ENCODE data around the gene SLC25A22. TPM values are rescaled to one million over a fixed set of nuclear protein-coding genes. Genes with fewer than 3 reads are reported as not detected.

The SLC25A22 gene
- total RNA-seq, 2 donors from 2014 or later: 21.2 to 43.2 TPM

DNA sequence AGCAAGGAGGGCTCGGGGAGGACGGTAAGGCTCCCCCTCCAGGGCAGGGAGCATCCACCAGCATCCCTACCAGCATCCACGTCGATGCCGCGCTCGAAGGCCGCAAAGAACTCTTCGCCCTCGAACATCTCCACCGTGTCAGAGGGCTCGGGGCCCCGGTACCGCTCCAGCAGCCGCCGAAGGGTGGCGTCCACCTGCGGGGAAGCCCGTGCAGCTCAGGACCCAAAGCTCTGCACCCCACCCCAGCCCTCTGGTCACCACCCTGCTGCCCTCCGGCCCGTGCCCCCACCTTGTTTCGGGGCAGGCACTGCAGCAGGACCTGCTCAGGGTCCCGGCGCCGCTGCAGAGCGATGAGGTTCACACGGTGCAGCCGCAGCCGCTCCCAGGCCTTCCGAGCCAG is 2.4 kb upstream of the SLC25A22 start:
- intact Hi-C loops (cut with DNase I): no loop called here
- Histone ChIP-seq H3K36me3 (no peaks in the 10 kb centered on the region), H3K27ac (no peak overlapping the region), H3K27me3 (replicated peaks; ENCODE audit: insufficient read depth) (no peaks in the 10 kb centered on the region), H3K4me1 (replicated peaks) (peaks cover 26% of the 10 kb centered on the region), H3K4me3 (no peak overlapping the region), H3K9me3 (no peaks in the 10 kb centered on the region)
- TF ChIP-seq POLR2A (IDR thresholded peaks at IDR 0.05): no peak
- no peak for TF ChIP-seq POLR2AphosphoS5 (IDR thresholded peaks at IDR 0.05)
- TF ChIP-seq, protein P1, sequence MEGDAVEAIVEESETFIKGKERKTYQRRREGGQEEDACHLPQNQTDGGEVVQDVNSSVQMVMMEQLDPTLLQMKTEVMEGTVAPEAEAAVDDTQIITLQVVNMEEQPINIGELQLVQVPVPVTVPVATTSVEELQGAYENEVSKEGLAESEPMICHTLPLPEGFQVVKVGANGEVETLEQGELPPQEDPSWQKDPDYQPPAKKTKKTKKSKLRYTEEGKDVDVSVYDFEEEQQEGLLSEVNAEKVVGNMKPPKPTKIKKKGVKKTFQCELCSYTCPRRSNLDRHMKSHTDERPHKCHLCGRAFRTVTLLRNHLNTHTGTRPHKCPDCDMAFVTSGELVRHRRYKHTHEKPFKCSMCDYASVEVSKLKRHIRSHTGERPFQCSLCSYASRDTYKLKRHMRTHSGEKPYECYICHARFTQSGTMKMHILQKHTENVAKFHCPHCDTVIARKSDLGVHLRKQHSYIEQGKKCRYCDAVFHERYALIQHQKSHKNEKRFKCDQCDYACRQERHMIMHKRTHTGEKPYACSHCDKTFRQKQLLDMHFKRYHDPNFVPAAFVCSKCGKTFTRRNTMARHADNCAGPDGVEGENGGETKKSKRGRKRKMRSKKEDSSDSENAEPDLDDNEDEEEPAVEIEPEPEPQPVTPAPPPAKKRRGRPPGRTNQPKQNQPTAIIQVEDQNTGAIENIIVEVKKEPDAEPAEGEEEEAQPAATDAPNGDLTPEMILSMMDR (IDR thresholded peaks at IDR 0.05): no peak
- DNase-seq (ENCODE audit: low spot score): no peak
- WGBS: 91% methylated on average over 30 of the region's 30 CpGs

DNA sequence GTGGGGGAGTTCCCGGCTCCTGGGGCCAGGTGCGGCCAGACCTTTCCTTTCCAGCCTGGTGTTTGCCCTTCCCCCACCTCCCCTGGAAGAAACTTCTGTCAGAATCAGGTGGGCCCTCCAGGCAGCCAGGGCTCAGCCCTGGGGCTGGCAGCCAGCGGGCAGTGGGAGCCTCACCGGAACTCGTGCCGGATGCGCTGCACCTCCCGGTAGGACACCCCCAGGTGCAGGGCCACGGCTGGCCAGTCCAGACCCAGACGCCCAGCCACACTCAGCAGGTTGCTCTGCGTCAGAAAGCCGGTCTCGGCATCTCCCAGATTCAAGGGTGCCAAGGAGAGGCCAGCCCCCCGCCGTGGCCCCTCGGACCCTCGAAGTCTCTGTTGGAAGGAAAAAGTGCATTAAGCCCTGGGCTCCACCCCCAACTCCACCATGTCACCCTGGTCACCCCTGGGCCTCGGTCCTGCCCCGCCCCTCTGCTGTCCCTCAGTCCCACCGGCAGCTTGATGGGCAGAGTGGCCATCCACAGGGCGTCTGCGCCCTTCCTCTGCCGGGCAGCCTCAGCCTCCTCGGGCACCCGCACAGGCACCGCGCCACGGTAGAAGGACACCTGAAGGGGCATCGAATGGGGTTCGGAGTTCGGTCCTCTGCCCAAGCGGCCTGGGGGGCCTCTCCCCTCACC is 1.7 kb upstream of the SLC25A22 start:
- 87% methylated on average over 32 of the region's 32 CpGs for WGBS
- H3K9me3 ChIP-seq: no peaks in the 10 kb centered on the region
- no peak overlapping the region for H3K4me3 ChIP-seq
- H3K27ac ChIP-seq: no peak overlapping the region
- no peak for TF ChIP-seq POLR2A (IDR thresholded peaks at IDR 0.05)
- H3K27me3 ChIP-seq (replicated peaks; ENCODE audit: insufficient read depth): no peaks in the 10 kb centered on the region
- intact Hi-C loops (cut with DNase I): no loop called here
- DNase-seq (ENCODE audit: low spot score): no peak
- peaks cover 29% of the 10 kb centered on the region for H3K4me1 ChIP-seq (replicated peaks)
- no peaks in the 10 kb centered on the region for H3K36me3 ChIP-seq

DNA sequence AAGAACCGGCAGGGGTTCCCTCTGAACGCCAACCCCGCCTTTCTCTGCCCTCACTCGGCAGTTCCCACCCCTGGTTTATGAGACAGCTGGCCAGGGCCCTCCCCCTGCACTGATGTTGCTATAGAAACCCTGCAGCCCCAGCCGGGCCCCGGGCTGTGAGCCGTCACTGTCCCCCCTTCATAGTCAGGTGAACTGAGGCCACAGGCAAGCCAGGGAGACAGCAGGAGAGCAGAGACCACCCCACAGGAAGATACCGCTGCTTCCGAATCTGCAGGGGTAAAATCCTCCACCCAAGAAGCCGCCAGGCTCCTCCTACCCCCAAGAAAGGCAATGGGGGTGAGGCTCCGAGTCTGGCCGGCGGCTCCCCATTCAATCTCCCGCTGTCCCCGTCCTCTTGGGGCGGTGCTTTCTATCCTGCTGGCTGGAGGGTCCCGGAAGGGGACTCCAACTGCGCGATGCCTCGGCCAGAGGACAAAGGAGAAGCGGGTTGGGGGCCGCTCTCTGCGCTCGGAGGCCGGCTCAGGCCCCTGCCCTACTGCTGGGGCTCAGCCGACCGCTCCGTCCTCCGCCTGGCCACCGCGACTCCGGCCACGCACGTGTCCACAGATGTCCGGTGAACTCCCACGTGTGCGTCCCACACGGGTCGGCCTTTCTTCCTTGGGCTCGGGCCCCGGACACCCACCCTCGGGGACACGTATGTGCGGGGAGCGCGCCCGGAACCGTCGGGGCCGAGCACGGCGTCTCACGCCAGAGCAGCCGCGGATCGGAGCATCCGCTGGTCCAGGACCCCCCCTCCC is 587 bp downstream of the SLC25A22 start:
- DNase-seq (ENCODE audit: low spot score): peak; percentile 63
- H3K36me3 ChIP-seq: no peaks in the 10 kb centered on the region
- peak; percentile 51 for TF ChIP-seq POLR2AphosphoS5 (IDR thresholded peaks at IDR 0.05)
- TF ChIP-seq POLR2A (IDR thresholded peaks at IDR 0.05): no peak
- TF ChIP-seq, protein P1 (IDR thresholded peaks at IDR 0.05): no peak
- peak overlapping the region; percentile 47 to 73 for H3K4me3 ChIP-seq
- H3K27me3 ChIP-seq (replicated peaks; ENCODE audit: insufficient read depth): no peaks in the 10 kb centered on the region
- under 1% methylated on average over 57 of the region's 57 CpGs for WGBS
- peak overlapping the region; percentile 81 to 86 for H3K27ac ChIP-seq
- H3K4me1 ChIP-seq (replicated peaks): peaks cover 16% of the 10 kb centered on the region
- H3K9me3 ChIP-seq: no peaks in the 10 kb centered on the region
- intact Hi-C loops (cut with DNase I): no loop called here

DNA sequence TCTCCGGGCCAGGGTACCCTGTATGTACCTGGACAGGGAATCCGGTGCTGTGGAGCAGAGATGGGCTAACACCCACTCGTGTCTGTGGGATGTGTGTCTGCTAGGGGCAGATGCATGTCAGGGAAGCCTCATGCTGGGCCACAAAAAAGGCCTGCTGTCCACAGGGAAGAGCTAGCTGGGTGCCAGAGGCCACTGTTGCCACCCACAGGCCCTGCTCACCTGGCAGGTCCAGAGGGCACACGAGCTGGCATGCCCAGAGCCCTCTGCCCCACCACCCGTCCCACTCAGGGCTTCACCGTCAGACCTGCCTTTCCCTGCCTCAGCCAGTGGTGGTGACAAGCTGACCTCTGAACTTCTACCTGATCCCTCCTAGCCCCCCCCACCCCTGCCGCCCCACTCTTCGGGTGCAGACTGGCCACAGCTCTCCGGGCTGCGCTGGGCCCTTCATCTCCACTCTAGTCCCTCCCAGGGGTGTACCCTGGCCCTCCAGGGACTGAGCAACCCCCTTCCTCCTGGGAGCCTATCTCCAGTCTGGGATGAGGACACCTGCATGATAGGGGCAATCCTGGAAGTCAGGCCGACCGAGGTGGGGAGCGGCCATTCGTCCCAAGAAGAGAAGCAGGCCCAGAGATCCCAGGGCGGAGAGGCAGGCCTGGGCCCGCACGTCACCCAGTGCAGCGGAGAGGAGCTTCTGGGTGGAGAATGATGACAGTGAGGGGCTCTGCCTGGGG is 1.4 kb downstream of the SLC25A22 start:
- Histone ChIP-seq H3K9me3 (no peaks in the 10 kb centered on the region), H3K4me1 (replicated peaks) (peaks cover 16% of the 10 kb centered on the region), H3K4me3 (peak overlapping the region; percentile 47 to 73), H3K36me3 (no peaks in the 10 kb centered on the region), H3K27me3 (replicated peaks; ENCODE audit: insufficient read depth) (no peaks in the 10 kb centered on the region), H3K27ac (peak overlapping the region; percentile 81 to 86)
- DNase-seq (ENCODE audit: low spot score): no peak
- no peak for TF ChIP-seq POLR2AphosphoS5 (IDR thresholded peaks at IDR 0.05)
- TF ChIP-seq, protein P1 (IDR thresholded peaks at IDR 0.05): no peak
- peak; percentile 15 for TF ChIP-seq POLR2A (IDR thresholded peaks at IDR 0.05)
- WGBS: 12% methylated on average over 18 of the region's 18 CpGs
- intact Hi-C loops (cut with DNase I): no loop called here

Data from prostate gland (tissue), 2 donors.